ENCODE data around the gene CAP2.
"Not testable (repeated sequence)": the region's sequence is repeated elsewhere in the genome, so short reads cannot be mapped to it uniquely, and the experiment has no call there.

The CAP2 gene

GRCh38 chr6:17427617-17428016 is 34.2 kb downstream of the CAP2 start:
- H3K4me3 ChIP-seq (replicated peaks; ENCODE audit: insufficient read depth, low read length): no peak overlapping the region
- DNase-seq (ENCODE audit: low read depth in 1 of 2, low spot score in 1 of 2): no peak
- TF ChIP-seq CTCF (IDR thresholded peaks at IDR 0.05; ENCODE audit: insufficient read depth, low read length) (no peak), POLR2AphosphoS5 (IDR thresholded peaks at IDR 0.05; ENCODE audit: low read depth) (no peak), SPI1 (IDR thresholded peaks at IDR 0.05; ENCODE audit: borderline replicate concordance, low read depth) (no peak), GABPA (IDR thresholded peaks at IDR 0.05; ENCODE audit: low read depth) (no peak), REST (IDR thresholded peaks at IDR 0.05; ENCODE audit: insufficient replicate concordance, low read depth) (no peak)
- no peak overlapping the region for H3K27ac ChIP-seq (replicated peaks)
- H3K27me3 ChIP-seq (ENCODE audit: insufficient read depth, poor library complexity, severe bottlenecking): no peaks in the 10 kb centered on the region

GRCh38 chr6:17428595-17429120 is 35.3 kb downstream of the CAP2 start:
- H3K27me3 ChIP-seq (ENCODE audit: insufficient read depth, poor library complexity, severe bottlenecking); DNase-seq (ENCODE audit: low read depth in 1 of 2, low spot score in 1 of 2); H3K27ac ChIP-seq (replicated peaks); H3K4me3 ChIP-seq (replicated peaks; ENCODE audit: insufficient read depth, low read length): not testable (repeated sequence)

- Histone ChIP-seq H3K27ac (replicated peaks) (no peak overlapping the region), H3K4me3 (replicated peaks; ENCODE audit: insufficient read depth, low read length) (no peak overlapping the region), H3K27me3 (ENCODE audit: insufficient read depth, poor library complexity, severe bottlenecking) (no peaks in the 10 kb centered on the region)
- DNase-seq (ENCODE audit: low read depth in 1 of 2, low spot score in 1 of 2): no peak
- TF ChIP-seq REST (IDR thresholded peaks at IDR 0.05; ENCODE audit: insufficient replicate concordance, low read depth) (no peak), GABPA (IDR thresholded peaks at IDR 0.05; ENCODE audit: low read depth) (no peak), POLR2AphosphoS5 (IDR thresholded peaks at IDR 0.05; ENCODE audit: low read depth) (no peak), CTCF (IDR thresholded peaks at IDR 0.05; ENCODE audit: insufficient read depth, low read length) (no peak), SPI1 (IDR thresholded peaks at IDR 0.05; ENCODE audit: borderline replicate concordance, low read depth) (no peak)
These were observed 36.1 kb downstream of the CAP2 start for GRCh38 chr6:17429383-17430061.

- no peak overlapping the region for H3K4me3 ChIP-seq (replicated peaks; ENCODE audit: insufficient read depth, low read length)
- TF ChIP-seq GABPA (IDR thresholded peaks at IDR 0.05; ENCODE audit: low read depth) (no peak), CTCF (IDR thresholded peaks at IDR 0.05; ENCODE audit: insufficient read depth, low read length) (no peak)
- H3K27me3 ChIP-seq (ENCODE audit: insufficient read depth, poor library complexity, severe bottlenecking): no peaks in the 10 kb centered on the region
- DNase-seq (ENCODE audit: low read depth in 1 of 2, low spot score in 1 of 2): no peak
- H3K27ac ChIP-seq (replicated peaks): no peak overlapping the region
These were observed 38.2 kb downstream of the CAP2 start for GRCh38 chr6:17431581-17431980.

Data from HL-60 (cell line).